ENCODE results near the gene MIOS.

The MIOS gene

DNA sequence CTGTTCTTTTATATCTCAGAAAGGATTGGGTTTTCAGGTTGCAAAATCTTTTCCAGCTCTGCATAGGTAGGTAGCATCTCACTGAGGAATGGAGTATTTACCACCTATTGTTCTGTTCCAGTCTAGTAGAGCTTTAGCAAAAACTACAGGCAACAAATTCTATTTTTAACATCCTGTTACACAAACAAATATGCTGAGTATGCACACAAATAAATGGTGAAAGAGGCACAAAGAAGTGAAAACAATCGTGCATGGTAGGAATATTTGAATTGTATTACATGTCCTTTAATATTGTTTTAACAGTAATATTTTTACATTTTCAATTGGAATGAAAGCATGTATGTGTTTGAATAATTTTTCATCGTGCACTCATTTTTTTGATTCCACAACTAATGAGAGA lies 14.5 kb upstream of the MIOS start:
- no peak for DNase-seq (ENCODE audit: extremely low spot score)
- TF ChIP-seq LEF1 (IDR thresholded peaks at IDR 0.05; ENCODE audit: borderline replicate concordance) (no peak), FOXK2 (IDR thresholded peaks at IDR 0.05) (no peak), ELF4 (IDR thresholded peaks at IDR 0.05) (no peak), SP1 (IDR thresholded peaks at IDR 0.05) (no peak), TARDBP (IDR thresholded peaks at IDR 0.05) (no peak), FOXA1 (IDR thresholded peaks at IDR 0.05) (no peak), L3MBTL2 (conservative IDR thresholded peaks at IDR 0.05) (no peak), FOXM1 (IDR thresholded peaks at IDR 0.05; ENCODE audit: borderline replicate concordance) (no peak), HDGF (IDR thresholded peaks at IDR 0.05; ENCODE audit: borderline replicate concordance) (no peak), ARNT (IDR thresholded peaks at IDR 0.05) (no peak), NFRKB (IDR thresholded peaks at IDR 0.05) (no peak), ZNF384 (IDR thresholded peaks at IDR 0.05) (no peak), SUZ12 (IDR thresholded peaks at IDR 0.05) (no peak), BHLHE40 (IDR thresholded peaks at IDR 0.05; ENCODE audit: borderline replicate concordance) (no peak), CTBP1 (IDR thresholded peaks at IDR 0.05; ENCODE audit: borderline replicate concordance) (no peak)
- TF ChIP-seq, protein P1, sequence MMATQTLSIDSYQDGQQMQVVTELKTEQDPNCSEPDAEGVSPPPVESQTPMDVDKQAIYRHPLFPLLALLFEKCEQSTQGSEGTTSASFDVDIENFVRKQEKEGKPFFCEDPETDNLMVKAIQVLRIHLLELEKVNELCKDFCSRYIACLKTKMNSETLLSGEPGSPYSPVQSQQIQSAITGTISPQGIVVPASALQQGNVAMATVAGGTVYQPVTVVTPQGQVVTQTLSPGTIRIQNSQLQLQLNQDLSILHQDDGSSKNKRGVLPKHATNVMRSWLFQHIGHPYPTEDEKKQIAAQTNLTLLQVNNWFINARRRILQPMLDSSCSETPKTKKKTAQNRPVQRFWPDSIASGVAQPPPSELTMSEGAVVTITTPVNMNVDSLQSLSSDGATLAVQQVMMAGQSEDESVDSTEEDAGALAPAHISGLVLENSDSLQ (IDR thresholded peaks at IDR 0.05), result no peak
- POLR2A ChIA-PET, result no interaction called here
- CTCF ChIA-PET, result interaction anchor here (0.6 kb wide), 1 partner anchor 548 kb away, joined by 3 read pairs; no protein-coding TSS in a partner anchor

DNA sequence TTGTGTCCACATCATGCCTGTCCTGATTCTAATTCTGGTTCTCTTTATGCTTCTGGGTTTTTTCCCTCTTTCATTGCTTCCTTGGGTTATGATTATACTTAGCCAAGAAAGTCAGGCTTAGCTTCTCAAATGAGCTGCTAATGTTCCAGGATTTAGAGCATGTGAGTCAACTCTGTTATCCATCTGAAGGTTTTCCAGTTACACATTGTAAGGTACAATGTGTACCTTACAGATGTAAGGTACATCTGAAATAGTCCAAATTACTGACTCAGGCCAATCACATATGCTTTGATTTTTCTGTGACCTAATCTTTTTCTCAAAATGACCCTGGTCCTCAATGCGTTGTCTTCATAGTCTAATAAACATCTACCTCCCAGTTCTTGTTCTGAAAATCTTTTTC lies 13.3 kb upstream of the MIOS start:
- CTCF ChIA-PET, result no interaction called here
- TF ChIP-seq NFRKB (IDR thresholded peaks at IDR 0.05) (no peak), L3MBTL2 (conservative IDR thresholded peaks at IDR 0.05) (no peak), ELF4 (IDR thresholded peaks at IDR 0.05) (no peak), TARDBP (IDR thresholded peaks at IDR 0.05) (no peak), LEF1 (IDR thresholded peaks at IDR 0.05; ENCODE audit: borderline replicate concordance) (no peak)
- POLR2A ChIA-PET, result no interaction called here
- no peak for DNase-seq (ENCODE audit: extremely low spot score)

DNA sequence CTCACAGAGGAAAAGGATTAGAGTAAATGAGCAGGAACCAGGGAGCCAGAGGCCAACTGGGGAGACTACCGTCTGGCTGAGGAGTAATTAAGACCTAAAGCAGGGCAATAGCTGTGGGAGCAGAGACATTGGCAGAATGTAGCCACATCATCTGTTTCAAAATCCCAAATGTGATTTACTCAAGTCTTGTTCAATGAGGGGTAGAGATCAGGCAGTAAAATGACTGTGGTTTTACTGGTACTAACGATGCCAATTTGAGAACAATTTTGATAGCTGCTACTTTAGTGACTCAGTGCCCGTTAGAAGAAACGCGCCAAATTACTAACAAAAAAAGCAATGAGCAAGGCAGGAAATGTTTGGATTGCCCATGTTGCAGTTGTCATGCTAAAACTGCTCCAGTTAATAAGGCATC lies 12.7 kb upstream of the MIOS start:
- ChIA-PET CTCF (no interaction called here), POLR2A (no interaction called here)
- TF ChIP-seq CTBP1 (IDR thresholded peaks at IDR 0.05; ENCODE audit: borderline replicate concordance) (no peak), ZNF384 (IDR thresholded peaks at IDR 0.05) (no peak), ARNT (IDR thresholded peaks at IDR 0.05) (no peak), FOXA1 (IDR thresholded peaks at IDR 0.05) (no peak), LEF1 (IDR thresholded peaks at IDR 0.05; ENCODE audit: borderline replicate concordance) (no peak), BHLHE40 (IDR thresholded peaks at IDR 0.05; ENCODE audit: borderline replicate concordance) (no peak), FOXM1 (IDR thresholded peaks at IDR 0.05; ENCODE audit: borderline replicate concordance) (no peak), HDGF (IDR thresholded peaks at IDR 0.05; ENCODE audit: borderline replicate concordance) (no peak), L3MBTL2 (conservative IDR thresholded peaks at IDR 0.05) (no peak), TARDBP (IDR thresholded peaks at IDR 0.05) (no peak), SP1 (IDR thresholded peaks at IDR 0.05) (no peak), FOXK2 (IDR thresholded peaks at IDR 0.05) (no peak), NFRKB (IDR thresholded peaks at IDR 0.05) (no peak), SUZ12 (IDR thresholded peaks at IDR 0.05) (no peak), ELF4 (IDR thresholded peaks at IDR 0.05) (no peak)
- TF ChIP-seq, protein P1 (IDR thresholded peaks at IDR 0.05), result no peak
- DNase-seq (ENCODE audit: extremely low spot score), result no peak

DNA sequence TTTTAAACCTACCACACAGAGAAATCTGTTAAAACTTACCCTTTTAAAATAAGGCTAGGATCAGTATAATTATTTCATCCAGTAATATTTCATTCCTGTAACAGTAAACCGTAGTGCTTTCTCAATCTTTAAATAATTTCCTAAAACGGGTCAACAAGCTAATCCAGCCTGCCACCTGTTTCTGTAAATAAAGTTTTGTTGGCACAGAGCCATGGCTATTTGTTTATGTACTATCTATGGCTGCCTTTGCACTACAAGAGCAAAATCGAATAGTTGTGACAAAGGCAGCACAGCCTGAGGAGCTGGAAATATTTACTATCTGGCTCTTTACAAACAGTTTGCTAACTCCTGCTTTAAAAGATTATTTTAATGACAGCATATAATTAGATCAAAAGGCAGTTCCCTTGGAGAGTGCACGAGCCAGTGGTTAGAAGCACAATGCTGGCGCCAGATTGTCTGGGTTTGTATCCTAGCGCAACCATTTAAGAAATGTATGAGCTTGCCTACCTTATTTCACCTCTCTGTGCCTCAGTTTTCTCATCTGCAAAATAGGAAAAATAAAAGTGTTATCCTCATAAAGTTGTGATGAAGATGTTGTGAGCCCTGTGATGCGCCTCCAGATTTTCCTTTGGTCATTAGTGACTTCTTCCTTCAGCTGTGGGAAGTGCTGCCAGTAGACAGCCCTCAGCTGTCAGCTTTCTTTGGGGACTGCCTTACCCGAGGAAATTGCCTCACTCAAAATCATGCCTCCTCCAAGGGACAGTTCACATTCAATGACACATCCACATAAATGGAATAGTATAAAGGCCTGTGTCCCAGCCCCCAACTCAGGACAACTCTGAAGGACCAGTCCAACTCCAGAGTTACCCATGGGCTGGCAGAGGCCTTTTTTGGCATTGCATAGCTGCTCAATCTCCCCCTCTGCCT lies 11.8 kb upstream of the MIOS start:
- TF ChIP-seq TARDBP (IDR thresholded peaks at IDR 0.05), result no peak
- TF ChIP-seq FOXA1 (IDR thresholded peaks at IDR 0.05), result no peak
- no peak for TF ChIP-seq LEF1 (IDR thresholded peaks at IDR 0.05; ENCODE audit: borderline replicate concordance)
- TF ChIP-seq, protein P1 (IDR thresholded peaks at IDR 0.05), result no peak
- no peak for TF ChIP-seq ARNT (IDR thresholded peaks at IDR 0.05)
- POLR2A ChIA-PET, result interaction anchor here (0.7 to 1.6 kb wide), 2 partner anchors 9 to 72 kb away, joined by 3 to 4 read pairs; no protein-coding TSS in a partner anchor

DNA sequence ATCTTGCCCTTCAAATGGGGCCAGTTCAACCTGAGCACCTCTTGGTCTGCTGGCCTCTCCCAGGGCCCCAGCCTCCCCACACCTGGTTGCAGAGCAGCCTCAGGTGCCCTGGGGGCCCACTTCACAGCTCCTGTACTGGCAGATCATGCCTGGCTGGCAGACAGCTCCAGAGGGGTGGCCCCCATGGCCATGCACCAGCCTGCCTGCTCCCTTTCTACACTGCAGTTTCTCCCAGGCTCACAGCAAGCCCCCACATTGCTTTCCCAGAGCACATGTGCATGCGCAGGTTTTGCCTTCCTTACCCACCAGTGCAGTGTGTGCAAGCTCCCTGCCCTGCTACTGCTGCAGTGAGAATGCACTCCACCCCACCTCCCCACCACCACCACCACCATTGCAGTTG lies 9.8 kb upstream of the MIOS start:
- TF ChIP-seq ZNF384 (IDR thresholded peaks at IDR 0.05), result no peak
- no peak for TF ChIP-seq CTBP1 (IDR thresholded peaks at IDR 0.05; ENCODE audit: borderline replicate concordance)
- TF ChIP-seq TARDBP (IDR thresholded peaks at IDR 0.05), result no peak
- TF ChIP-seq FOXA1 (IDR thresholded peaks at IDR 0.05), result no peak
- TF ChIP-seq NFRKB (IDR thresholded peaks at IDR 0.05), result no peak
- no peak for TF ChIP-seq HDGF (IDR thresholded peaks at IDR 0.05; ENCODE audit: borderline replicate concordance)
- no peak for TF ChIP-seq SP1 (IDR thresholded peaks at IDR 0.05)
- TF ChIP-seq, protein P1 (IDR thresholded peaks at IDR 0.05), result no peak
- no peak for TF ChIP-seq BHLHE40 (IDR thresholded peaks at IDR 0.05; ENCODE audit: borderline replicate concordance)
- TF ChIP-seq FOXM1 (IDR thresholded peaks at IDR 0.05; ENCODE audit: borderline replicate concordance), result no peak
- no peak for TF ChIP-seq LEF1 (IDR thresholded peaks at IDR 0.05; ENCODE audit: borderline replicate concordance)
- no peak for TF ChIP-seq SUZ12 (IDR thresholded peaks at IDR 0.05)
- no peak for TF ChIP-seq L3MBTL2 (conservative IDR thresholded peaks at IDR 0.05)
- no peak for TF ChIP-seq ELF4 (IDR thresholded peaks at IDR 0.05)
- CTCF ChIA-PET, result interaction anchor here (0.6 kb wide), 1 partner anchor 420 kb away, joined by 6 read pairs; no protein-coding TSS in a partner anchor
- no peak for DNase-seq (ENCODE audit: extremely low spot score)
- POLR2A ChIA-PET, result no interaction called here

More for the DNA sequence above, 11.8 kb upstream of the MIOS start:
- CTCF ChIA-PET, result no interaction called here
- no peak for DNase-seq (ENCODE audit: extremely low spot score)

All from HEK293T (cell line).